ENCODE measurements around the gene ALG6. TPM values are rescaled to one million over a fixed set of nuclear protein-coding genes. Genes with fewer than 3 reads are reported as not detected.
"Not testable (repeated sequence)": the region's sequence is repeated elsewhere in the genome, so short reads cannot be mapped to it uniquely, and the experiment has no call there.

ALG6 gene
- total RNA-seq, 1 donor from 2014 or later, result 32.0 TPM

DNA sequence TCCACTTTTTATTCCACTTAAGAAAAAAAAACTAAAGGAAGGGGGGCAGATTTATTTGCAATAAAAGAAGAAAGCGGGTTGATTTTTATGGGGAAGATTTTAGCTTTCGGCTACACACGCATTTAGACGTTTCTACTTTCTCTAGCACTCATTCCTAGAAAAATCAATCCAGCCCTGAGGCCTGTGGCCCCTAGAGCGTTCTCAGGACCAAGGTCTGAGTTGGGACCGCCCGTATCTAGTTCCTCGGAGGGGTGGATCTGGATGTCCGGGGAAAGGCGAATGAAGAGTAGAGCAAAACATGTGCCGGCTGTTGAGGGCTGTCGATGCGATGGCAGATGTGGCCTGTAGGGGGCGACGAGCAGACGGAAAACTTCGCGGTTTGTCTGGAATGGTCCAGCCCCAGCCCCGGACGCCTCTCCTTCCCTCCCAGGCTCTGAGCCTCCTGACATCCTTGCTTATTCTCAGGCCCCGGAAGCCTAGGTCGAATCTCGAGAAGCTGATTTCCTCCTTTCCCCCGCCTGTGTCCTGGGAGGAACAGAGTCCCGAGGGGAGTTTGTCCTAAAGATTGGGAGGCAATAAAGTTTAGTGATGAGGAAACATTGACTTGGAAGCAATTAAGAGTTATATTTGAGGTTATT is 39.9 kb upstream of the ALG6 start:
- intact Hi-C loops (cut with micrococcal nuclease), result loop anchor here (1.0 to 10.0 kb wide), 4 partner anchors 8 to 447 kb away; partner anchors contain the start of genes EFCAB7, ITGB3BP and ROR1

DNA sequence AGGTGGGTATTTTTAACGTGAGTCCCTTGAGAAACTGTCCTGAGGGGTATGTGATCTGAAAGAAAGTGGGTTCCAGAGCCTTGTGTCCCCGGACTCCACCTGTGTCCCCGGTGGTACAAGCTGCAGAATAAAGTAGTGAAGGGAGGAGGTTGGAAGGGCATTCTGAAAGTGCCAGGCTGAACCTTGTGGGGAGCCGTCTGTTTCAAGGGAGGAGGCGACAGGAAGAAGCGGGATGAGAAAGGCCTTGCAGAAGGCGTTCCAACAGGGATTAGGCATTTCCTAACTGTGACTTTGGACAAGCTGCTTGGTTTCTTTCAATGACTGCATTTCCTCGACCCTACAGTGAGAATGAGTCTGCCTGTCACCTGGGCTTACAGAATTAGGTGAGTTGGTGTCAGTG is 39.3 kb upstream of the ALG6 start:
- intact Hi-C loops (cut with micrococcal nuclease), result loop anchor here (5.0 to 10.0 kb wide), 2 partner anchors 194 to 447 kb away; partner anchors contain the start of genes EFCAB7, ITGB3BP and ROR1

- intact Hi-C loops (cut with micrococcal nuclease), result loop anchor here (5.0 to 10.0 kb wide), 2 partner anchors 194 to 446 kb away; partner anchors contain the start of genes EFCAB7, ITGB3BP and ROR1
Measured at GRCh38 chr1:63328781-63329180, 38.6 kb upstream of the ALG6 start.

GRCh38 chr1:63329621-63330330 is 37.7 kb upstream of the ALG6 start:
- intact Hi-C loops (cut with micrococcal nuclease), result loop anchor here (1.0 to 10.0 kb wide), 3 partner anchors 7 to 445 kb away; partner anchors contain the start of genes EFCAB7, FOXD3, ITGB3BP and ROR1

GRCh38 chr1:63330331-63330916 is 37.0 kb upstream of the ALG6 start:
- intact Hi-C loops (cut with micrococcal nuclease), result loop anchor here (1.0 kb wide), 1 partner anchor 8 kb away; the partner anchor contains the start of gene FOXD3

GRCh38 chr1:63342402-63342801 is 25.0 kb upstream of the ALG6 start:
- intact Hi-C loops (cut with micrococcal nuclease), result no loop called here

- intact Hi-C loops (cut with micrococcal nuclease), result no loop called here
Measured at GRCh38 chr1:63343922-63344321, 23.5 kb upstream of the ALG6 start.

- intact Hi-C loops (cut with micrococcal nuclease), result no loop called here
Measured at GRCh38 chr1:63350320-63350719, 17.1 kb upstream of the ALG6 start.

- intact Hi-C loops (cut with micrococcal nuclease), result no loop called here
Measured at GRCh38 chr1:63352736-63353135, 14.7 kb upstream of the ALG6 start.

DNA sequence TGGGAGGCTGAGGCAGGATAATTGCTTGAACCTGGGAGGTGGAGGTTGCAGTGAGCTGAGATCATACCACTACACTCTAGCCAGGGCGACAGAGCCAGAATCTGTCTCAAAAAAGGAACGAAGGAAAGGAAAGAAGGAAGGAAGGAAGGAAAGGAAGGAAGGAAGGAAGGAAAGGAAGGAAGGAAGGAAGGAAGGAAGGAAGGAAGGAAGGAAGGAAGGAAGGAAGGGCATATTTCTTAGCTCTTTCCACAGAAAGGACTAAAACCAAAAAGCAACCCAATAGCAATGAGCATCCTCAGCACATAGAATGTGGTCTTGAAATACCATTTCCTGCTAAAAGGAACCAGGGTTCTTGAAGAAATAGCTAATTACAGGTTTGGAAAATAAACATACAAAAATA is 11.2 kb upstream of the ALG6 start:
- intact Hi-C loops (cut with micrococcal nuclease), result not testable (repeated sequence)

DNA sequence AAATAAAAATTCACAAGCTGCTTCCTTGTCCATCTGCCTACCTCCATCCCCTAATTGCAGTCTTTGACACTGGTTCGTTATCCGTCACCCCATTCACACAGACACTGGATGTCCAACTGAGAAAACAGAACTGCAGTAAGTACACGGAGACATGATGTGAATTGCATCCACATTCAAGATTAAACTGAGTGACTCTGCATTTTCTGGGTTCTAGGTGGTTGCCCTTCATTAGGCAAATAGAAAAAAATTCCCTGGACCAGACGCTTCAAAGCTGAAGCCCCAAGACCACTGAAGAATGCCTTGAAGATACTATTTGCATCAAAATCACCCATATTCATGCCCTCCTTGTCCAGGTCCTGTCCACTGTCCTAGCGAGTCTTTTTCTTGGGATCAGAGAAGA is 7.9 kb upstream of the ALG6 start:
- intact Hi-C loops (cut with micrococcal nuclease), result no loop called here

DNA sequence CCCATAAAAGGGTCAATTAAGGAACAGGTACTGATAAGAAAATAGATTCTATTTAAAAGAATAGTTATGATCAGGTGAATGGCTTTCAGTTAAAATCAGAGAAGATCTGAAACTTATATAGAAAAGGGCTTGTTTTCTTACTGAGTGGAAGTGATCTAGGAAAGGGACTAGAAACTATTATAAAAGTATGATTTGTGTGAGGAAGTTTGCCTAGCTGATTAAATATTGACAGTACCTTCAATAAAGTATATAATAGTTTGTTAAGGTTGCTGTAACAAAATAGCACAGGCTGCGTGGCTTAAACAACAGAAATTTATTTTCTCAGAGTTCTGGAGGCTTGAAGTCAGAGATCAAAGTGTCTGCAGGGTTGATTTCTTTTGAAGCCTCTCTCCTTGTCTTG is 5.4 kb upstream of the ALG6 start:
- intact Hi-C loops (cut with micrococcal nuclease), result loop anchor here (10.0 kb wide), 1 partner anchor 83 kb away; no protein-coding TSS in a partner anchor

DNA sequence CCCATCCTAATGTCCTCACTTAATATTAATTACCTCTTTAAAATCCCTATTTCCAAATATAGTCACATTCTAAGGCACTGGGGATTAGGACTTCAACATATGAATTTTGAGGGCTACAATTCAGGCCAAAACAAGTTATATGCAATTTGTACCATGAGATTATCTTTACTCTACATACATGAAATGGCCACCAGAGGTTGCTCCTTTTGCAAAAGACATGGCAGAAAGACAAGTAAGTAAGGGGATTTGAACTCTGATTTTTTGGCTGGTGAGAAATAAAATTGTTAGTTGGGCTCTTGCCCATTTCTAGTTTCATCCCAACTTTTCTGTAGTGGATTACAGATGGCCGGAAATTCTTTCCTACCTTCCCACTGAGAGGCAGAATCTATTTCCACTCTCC is 4.8 kb upstream of the ALG6 start:
- intact Hi-C loops (cut with micrococcal nuclease), result loop anchor here (10.0 kb wide), 1 partner anchor 82 kb away; no protein-coding TSS in a partner anchor

DNA sequence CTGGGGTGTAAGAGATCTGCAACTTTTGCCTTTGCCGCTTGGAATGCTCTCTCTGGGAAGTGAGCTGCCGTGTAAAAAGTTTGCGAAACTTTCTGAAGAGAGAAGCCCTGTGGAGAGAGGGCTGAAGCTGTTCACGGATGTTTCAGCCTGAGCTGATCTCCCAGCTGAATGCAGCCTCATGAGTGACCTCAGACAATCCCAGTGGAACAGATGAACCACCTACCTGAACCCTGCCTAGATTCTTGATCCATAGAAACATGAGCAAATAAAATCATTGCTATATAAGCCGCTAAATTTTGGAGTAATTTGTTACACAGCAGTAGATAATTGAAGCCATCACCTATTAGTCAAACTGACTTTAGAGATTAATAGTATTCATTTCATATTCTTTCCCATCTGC is 4.4 kb upstream of the ALG6 start:
- intact Hi-C loops (cut with micrococcal nuclease), result loop anchor here (10.0 kb wide), 1 partner anchor 82 kb away; no protein-coding TSS in a partner anchor

GRCh38 chr1:63366908-63367214 is 566 bp upstream of the ALG6 start:
- intact Hi-C loops (cut with micrococcal nuclease), result loop anchor here (1.0 to 10.0 kb wide), 6 partner anchors 78 to 930 kb away; partner anchors contain the start of genes ATG4C, EFCAB7, ITGB3BP and PGM1

- intact Hi-C loops (cut with micrococcal nuclease), result loop anchor here (5.0 to 10.0 kb wide), 3 partner anchors 77 to 931 kb away; partner anchors contain the start of gene USP1
Measured at GRCh38 chr1:63368131-63368530, 704 bp downstream of the ALG6 start.

GRCh38 chr1:63379583-63379982 is 12.2 kb downstream of the ALG6 start:
- intact Hi-C loops (cut with micrococcal nuclease), result no loop called here

GRCh38 chr1:63381741-63382140 is 14.3 kb downstream of the ALG6 start:
- intact Hi-C loops (cut with micrococcal nuclease), result no loop called here

DNA sequence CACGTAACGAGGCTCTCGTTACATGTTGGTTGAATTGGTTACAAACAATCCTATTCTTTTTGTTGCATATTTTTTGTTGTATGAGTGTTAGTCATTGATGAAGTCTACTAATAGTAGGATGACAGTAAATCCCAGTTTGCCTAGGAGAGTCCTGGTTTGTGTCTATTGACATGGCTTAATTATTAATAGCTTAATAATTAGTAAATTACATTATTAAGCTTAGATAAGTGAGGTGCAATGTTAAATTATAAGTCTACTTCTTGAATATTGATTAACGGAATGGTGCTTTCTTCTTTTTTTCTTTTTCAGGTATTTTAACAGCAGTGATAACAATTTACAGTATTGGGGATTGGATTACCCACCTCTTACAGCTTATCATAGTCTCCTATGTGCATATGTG is 34.5 kb downstream of the ALG6 start:
- intact Hi-C loops (cut with micrococcal nuclease), result no loop called here

- intact Hi-C loops (cut with micrococcal nuclease), result no loop called here
Measured at GRCh38 chr1:63403386-63403785, 36.0 kb downstream of the ALG6 start.

DNA sequence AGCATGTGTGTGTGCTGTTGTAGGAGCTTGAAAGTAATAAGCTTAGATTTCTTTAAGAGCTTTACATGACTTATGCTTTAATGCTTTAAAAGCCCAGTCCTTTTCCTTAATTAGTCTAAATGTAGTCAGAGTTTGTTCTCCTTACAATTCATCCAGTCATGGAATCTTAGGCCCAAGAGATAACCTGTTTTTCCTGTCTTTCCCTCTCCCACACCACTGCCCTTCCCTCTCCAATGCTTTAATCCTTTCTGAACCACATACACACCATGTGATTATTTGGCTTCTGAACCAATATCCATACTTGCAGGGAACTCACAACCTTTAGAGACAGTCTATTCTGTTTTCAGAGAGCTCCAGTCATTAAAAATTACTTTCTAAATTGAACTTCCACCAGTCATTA is 37.6 kb downstream of the ALG6 start:
- intact Hi-C loops (cut with micrococcal nuclease), result no loop called here

- intact Hi-C loops (cut with micrococcal nuclease), result no loop called here
Measured at GRCh38 chr1:63405987-63406386, 38.6 kb downstream of the ALG6 start.

Measured in T-helper 2 cell treated with Interferon-gamma antibody and Interleukin-4, amounts not matched to agents 100 ng/mL and 5 ng/mL, for 36 hours (primary cell).